ENCODE results near the gene CCDC107.
A peak's percentile ranks its signal among the peaks of the same experiment; 100 is the strongest.

GRCh38 chr9:35611230-35611797 is 46.8 kb upstream of the CCDC107 start:
- TF ChIP-seq CHD4 (IDR thresholded peaks at IDR 0.05; ENCODE audit: borderline replicate concordance, low read length) (no peak), PHF21A (CRISPR knock-in tag; IDR thresholded peaks at IDR 0.05) (no peak), DBP (CRISPR knock-in tag; IDR thresholded peaks at IDR 0.05; ENCODE audit: not compliant biosample characterization) (no peak), NR2F2 (IDR thresholded peaks at IDR 0.05; ENCODE audit: borderline replicate concordance, low read depth) (no peak), GLI4 (CRISPR knock-in tag; IDR thresholded peaks at IDR 0.05; ENCODE audit: borderline replicate concordance) (no peak), TCF7 (IDR thresholded peaks at IDR 0.05; ENCODE audit: low read depth) (no peak), ZNF761 (CRISPR knock-in tag; conservative IDR thresholded peaks at IDR 0.05) (no peak), ZNF232 (CRISPR knock-in tag; IDR thresholded peaks at IDR 0.05; ENCODE audit: borderline replicate concordance) (no peak), TFDP1 (CRISPR knock-in tag; IDR thresholded peaks at IDR 0.05; ENCODE audit: borderline replicate concordance) (no peak), MIER2 (CRISPR knock-in tag; IDR thresholded peaks at IDR 0.05) (no peak)
- TF ChIP-seq, protein P1, sequence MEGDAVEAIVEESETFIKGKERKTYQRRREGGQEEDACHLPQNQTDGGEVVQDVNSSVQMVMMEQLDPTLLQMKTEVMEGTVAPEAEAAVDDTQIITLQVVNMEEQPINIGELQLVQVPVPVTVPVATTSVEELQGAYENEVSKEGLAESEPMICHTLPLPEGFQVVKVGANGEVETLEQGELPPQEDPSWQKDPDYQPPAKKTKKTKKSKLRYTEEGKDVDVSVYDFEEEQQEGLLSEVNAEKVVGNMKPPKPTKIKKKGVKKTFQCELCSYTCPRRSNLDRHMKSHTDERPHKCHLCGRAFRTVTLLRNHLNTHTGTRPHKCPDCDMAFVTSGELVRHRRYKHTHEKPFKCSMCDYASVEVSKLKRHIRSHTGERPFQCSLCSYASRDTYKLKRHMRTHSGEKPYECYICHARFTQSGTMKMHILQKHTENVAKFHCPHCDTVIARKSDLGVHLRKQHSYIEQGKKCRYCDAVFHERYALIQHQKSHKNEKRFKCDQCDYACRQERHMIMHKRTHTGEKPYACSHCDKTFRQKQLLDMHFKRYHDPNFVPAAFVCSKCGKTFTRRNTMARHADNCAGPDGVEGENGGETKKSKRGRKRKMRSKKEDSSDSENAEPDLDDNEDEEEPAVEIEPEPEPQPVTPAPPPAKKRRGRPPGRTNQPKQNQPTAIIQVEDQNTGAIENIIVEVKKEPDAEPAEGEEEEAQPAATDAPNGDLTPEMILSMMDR (CRISPR knock-in tag; IDR thresholded peaks at IDR 0.05) = peak; percentile 67
- TF ChIP-seq, protein P2, sequence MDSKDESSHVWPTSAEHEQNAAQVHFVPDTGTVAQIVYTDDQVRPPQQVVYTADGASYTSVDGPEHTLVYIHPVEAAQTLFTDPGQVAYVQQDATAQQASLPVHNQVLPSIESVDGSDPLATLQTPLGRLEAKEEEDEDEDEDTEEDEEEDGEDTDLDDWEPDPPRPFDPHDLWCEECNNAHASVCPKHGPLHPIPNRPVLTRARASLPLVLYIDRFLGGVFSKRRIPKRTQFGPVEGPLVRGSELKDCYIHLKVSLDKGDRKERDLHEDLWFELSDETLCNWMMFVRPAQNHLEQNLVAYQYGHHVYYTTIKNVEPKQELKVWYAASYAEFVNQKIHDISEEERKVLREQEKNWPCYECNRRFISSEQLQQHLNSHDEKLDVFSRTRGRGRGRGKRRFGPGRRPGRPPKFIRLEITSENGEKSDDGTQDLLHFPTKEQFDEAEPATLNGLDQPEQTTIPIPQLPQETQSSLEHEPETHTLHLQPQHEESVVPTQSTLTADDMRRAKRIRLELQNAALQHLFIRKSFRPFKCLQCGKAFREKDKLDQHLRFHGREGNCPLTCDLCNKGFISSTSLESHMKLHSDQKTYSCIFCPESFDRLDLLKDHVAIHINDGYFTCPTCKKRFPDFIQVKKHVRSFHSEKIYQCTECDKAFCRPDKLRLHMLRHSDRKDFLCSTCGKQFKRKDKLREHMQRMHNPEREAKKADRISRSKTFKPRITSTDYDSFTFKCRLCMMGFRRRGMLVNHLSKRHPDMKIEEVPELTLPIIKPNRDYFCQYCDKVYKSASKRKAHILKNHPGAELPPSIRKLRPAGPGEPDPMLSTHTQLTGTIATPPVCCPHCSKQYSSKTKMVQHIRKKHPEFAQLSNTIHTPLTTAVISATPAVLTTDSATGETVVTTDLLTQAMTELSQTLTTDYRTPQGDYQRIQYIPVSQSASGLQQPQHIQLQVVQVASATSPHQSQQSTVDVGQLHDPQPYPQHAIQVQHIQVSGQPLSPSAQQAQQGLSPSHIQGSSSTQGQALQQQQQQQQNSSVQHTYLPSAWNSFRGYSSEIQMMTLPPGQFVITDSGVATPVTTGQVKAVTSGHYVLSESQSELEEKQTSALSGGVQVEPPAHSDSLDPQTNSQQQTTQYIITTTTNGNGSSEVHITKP (CRISPR knock-in tag; IDR thresholded peaks at IDR 0.05; ENCODE audit: low read depth) = no peak
- TF ChIP-seq, protein P3, sequence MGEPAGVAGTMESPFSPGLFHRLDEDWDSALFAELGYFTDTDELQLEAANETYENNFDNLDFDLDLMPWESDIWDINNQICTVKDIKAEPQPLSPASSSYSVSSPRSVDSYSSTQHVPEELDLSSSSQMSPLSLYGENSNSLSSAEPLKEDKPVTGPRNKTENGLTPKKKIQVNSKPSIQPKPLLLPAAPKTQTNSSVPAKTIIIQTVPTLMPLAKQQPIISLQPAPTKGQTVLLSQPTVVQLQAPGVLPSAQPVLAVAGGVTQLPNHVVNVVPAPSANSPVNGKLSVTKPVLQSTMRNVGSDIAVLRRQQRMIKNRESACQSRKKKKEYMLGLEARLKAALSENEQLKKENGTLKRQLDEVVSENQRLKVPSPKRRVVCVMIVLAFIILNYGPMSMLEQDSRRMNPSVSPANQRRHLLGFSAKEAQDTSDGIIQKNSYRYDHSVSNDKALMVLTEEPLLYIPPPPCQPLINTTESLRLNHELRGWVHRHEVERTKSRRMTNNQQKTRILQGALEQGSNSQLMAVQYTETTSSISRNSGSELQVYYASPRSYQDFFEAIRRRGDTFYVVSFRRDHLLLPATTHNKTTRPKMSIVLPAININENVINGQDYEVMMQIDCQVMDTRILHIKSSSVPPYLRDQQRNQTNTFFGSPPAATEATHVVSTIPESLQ (CRISPR knock-in tag; conservative IDR thresholded peaks at IDR 0.05) = no peak
